Common myeloid progenitor, CD34-positive (primary cell): Measurements from ENCODE around the gene PLXNB2.

ENCODE experiments used
- CTCF ChIA-PET: fragments of 350-600 bp; sonication (Branson Sonifier 250); formaldehyde crosslinking; loops from one replicate; lab custom pipeline; 2021; ENCODE audit warnings: antibody characterized with exemption; lab: Charles Lee
- POLR2A ChIA-PET: fragments of 350-600 bp; sonication (Branson Sonifier 250); formaldehyde crosslinking; loops from one replicate; lab custom pipeline; 2021; ENCODE audit warnings: antibody characterized with exemption; lab: Charles Lee
- DNase-seq, 3 donors: peaks; one replicate each; pipeline versions ENCODE4 v3.0.0 to v3.0.0-alpha.2; 2013
- H3K27ac ChIP-seq, 2 experiments: 1 replicate in 1 of 2; 2 replicates in 1 of 2; pipeline ENCODE4 v1.7.0; 2013; ENCODE audit warnings: inconsistent platforms in 2 of 2, low read length in 2 of 2, mild to moderate bottlenecking in 2 of 2, low read depth in 1 of 2, moderate library complexity in 1 of 2; ENCODE audit not compliant: severe bottlenecking in 2 of 2, insufficient read depth in 1 of 2, poor library complexity in 1 of 2
- H3K27me3 ChIP-seq, 5 experiments: replicated peaks in 2 of 5; 1 replicate in 3 of 5; 2 replicates in 2 of 5; pipeline versions ENCODE4 v1.6.1 to v1.7.0; 2013; ENCODE audit warnings: low read length in 4 of 5, mild to moderate bottlenecking in 2 of 5, moderate library complexity in 2 of 5, inconsistent platforms in 1 of 5; ENCODE audit not compliant: insufficient read depth in 5 of 5, control insufficient read depth in 4 of 5
- H3K36me3 ChIP-seq, 4 experiments: 1 replicate in 2 of 4; 2 replicates in 2 of 4; pipeline versions ENCODE4 v1.6.1 to v1.7.0; 2013; ENCODE audit warnings: low read length in 3 of 4, control low read depth in 1 of 4, mild to moderate bottlenecking in 1 of 4; ENCODE audit not compliant: control insufficient read depth in 4 of 4, insufficient read depth in 4 of 4
- H3K4me1 ChIP-seq, 4 experiments: 1 replicate in 3 of 4; 2 replicates in 1 of 4; pipeline versions ENCODE4 v1.6.1 to v1.7.1; 2013; ENCODE audit warnings: low read length in 3 of 4, mild to moderate bottlenecking in 3 of 4, control low read depth in 1 of 4, inconsistent platforms in 1 of 4, moderate library complexity in 1 of 4; ENCODE audit not compliant: control insufficient read depth in 4 of 4, insufficient read depth in 4 of 4; ENCODE audit errors: control extremely low read depth in 1 of 4
- H3K4me3 ChIP-seq, 7 experiments: 1 replicate in 4 of 7; 2 replicates in 3 of 7; pipeline versions ENCODE4 v1.5.1 to v1.7.0; 2013; ENCODE audit warnings: mild to moderate bottlenecking in 7 of 7, low read length in 6 of 7, moderate library complexity in 6 of 7, inconsistent platforms in 2 of 7, low read depth in 2 of 7, control low read depth in 1 of 7; ENCODE audit not compliant: insufficient read depth in 4 of 7, control insufficient read depth in 1 of 7; ENCODE audit errors: extremely low read depth in 1 of 7
- H3K9me3 ChIP-seq, 5 experiments: 1 replicate in 4 of 5; 2 replicates in 1 of 5; pipeline versions ENCODE4 v1.6.1 to v1.7.1; 2013; ENCODE audit warnings: low read length in 4 of 5, mild to moderate bottlenecking in 2 of 5, inconsistent platforms in 1 of 5, low read depth in 1 of 5, moderate library complexity in 1 of 5; ENCODE audit not compliant: control insufficient read depth in 4 of 5, insufficient read depth in 2 of 5; ENCODE audit errors: control extremely low read depth in 1 of 5
- WGBS: methylation state at CpG from one replicate; pipeline ENCODE4 v1.1.5; 2013; ENCODE audit not compliant: insufficient coverage; 5-methylcytosine and 5-hydroxymethylcytosine counted together

Gene PLXNB2

DNA sequence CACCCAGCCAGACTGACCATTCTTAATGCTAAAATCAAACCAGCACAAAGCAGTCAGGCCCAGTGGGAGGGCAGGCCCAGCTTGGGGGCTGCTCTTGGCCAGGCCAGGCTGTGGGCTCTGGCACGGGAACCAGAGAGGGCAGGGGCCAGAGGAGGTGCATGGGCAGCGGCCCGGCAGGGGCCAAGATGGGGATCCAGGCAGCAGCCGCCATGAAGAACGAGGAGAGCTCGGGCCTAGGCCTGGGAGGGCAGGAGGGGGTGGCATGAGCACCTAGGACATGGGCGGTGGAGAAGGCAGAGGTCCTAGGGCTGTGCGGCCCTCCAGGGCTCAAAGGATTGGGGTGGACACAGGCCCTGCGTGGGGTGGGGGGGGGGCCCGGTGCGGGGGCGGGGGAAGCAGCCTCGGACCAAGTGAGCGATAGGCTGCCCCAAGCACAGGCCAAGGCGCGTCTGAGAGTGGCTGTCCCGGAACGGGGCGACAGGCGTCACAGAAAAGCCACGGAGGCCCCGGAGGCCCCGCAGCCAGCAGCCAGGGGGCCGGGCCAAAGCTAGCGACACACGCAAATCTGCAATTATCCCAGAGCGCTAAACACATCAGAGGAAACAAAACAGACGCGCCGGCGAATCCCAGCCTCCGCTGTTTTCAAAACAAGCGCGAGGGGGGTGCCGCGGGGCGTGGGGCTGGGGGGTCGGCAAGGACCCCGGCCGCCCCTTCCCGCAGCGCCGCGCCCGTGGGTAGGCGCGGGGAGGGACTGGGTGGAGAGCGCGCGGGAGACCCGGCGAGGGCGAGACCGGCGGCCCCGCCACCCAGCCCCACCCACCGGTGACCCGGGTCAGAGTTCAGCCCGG lies 8.3 kb downstream of the PLXNB2 start:
- POLR2A ChIA-PET = interaction anchor here (0.6 to 0.7 kb wide), 3 partner anchors 8 to 464 kb away, joined by 3 read pairs; partner anchors contain the start of gene PLXNB2
- CTCF ChIA-PET = interaction anchor here (0.6 to 2.5 kb wide), 10 partner anchors 11 to 52 kb away, joined by 3 to 9 read pairs (median 4); partner anchors contain the start of gene DENND6B
- DNase-seq = peak in 2 of 3 donors; percentile 56 to 66
- no peaks in the 10 kb centered on the region for H3K27me3 ChIP-seq
- peaks cover 0 to 6% (median 0%) of the 10 kb centered on the region in 4 experiments for H3K36me3 ChIP-seq
- no peak overlapping the region for H3K27ac ChIP-seq
- 20% methylated on average over 30 of the region's 59 CpGs for WGBS
- H3K4me1 ChIP-seq = peaks cover 0 to 71% (median 63%) of the 10 kb centered on the region in 4 experiments
- peak overlapping the region in 4 of 7 experiments; percentile 28 to 64 (median 54) for H3K4me3 ChIP-seq
- no peaks in the 10 kb centered on the region for H3K9me3 ChIP-seq

- no peaks in the 10 kb centered on the region for H3K9me3 ChIP-seq
- H3K4me1 ChIP-seq = peaks cover 0 to 70% (median 63%) of the 10 kb centered on the region in 4 experiments
- H3K4me3 ChIP-seq = no peak overlapping the region
- CTCF ChIA-PET = interaction anchor here (1.0 to 2.5 kb wide), 5 partner anchors 8 to 28 kb away, joined by 3 to 9 read pairs (median 3); partner anchors contain the start of gene DENND6B
- no peak for DNase-seq
- H3K36me3 ChIP-seq = peaks cover 0 to 6% (median 0%) of the 10 kb centered on the region in 4 experiments
- H3K27me3 ChIP-seq = no peaks in the 10 kb centered on the region
- 100% methylated on average over 3 of the region's 4 CpGs for WGBS
- POLR2A ChIA-PET = interaction anchor here (0.6 to 0.7 kb wide), 2 partner anchors 9 to 342 kb away, joined by 3 read pairs; partner anchors contain the start of gene PLXNB2
- no peak overlapping the region for H3K27ac ChIP-seq
These were observed 9.2 kb downstream of the PLXNB2 start for GRCh38 chr22:50298266-50298637.

- H3K27me3 ChIP-seq = no peaks in the 10 kb centered on the region
- peaks cover 0 to 6% (median 0%) of the 10 kb centered on the region in 4 experiments for H3K36me3 ChIP-seq
- no peak overlapping the region for H3K4me3 ChIP-seq
- 99% methylated on average over 16 of the region's 20 CpGs for WGBS
- ChIA-PET POLR2A (interaction anchor here (0.6 kb wide), 1 partner anchor 342 kb away, joined by 3 read pairs; no protein-coding TSS in a partner anchor), CTCF (interaction anchor here (1.3 to 3.9 kb wide), 6 partner anchors 9 to 44 kb away, joined by 3 to 17 read pairs (median 7); partner anchors contain the start of gene DENND6B)
- no peak overlapping the region for H3K27ac ChIP-seq
- peaks cover 0 to 68% (median 63%) of the 10 kb centered on the region in 4 experiments for H3K4me1 ChIP-seq
- no peak for DNase-seq
- no peaks in the 10 kb centered on the region for H3K9me3 ChIP-seq
These were observed 9.8 kb downstream of the PLXNB2 start for GRCh38 chr22:50297510-50298265.

GRCh38 chr22:50296658-50297490 lies 10.6 kb downstream of the PLXNB2 start:
- CTCF ChIA-PET = interaction anchor here (0.6 to 3.9 kb wide), 4 partner anchors 10 to 45 kb away, joined by 4 to 17 read pairs (median 7); no protein-coding TSS in a partner anchor
- no peak overlapping the region for H3K27ac ChIP-seq
- WGBS = 96% methylated on average over 25 of the region's 29 CpGs
- peaks cover 0 to 67% (median 63%) of the 10 kb centered on the region in 4 experiments for H3K4me1 ChIP-seq
- H3K4me3 ChIP-seq = no peak overlapping the region
- no peak for DNase-seq
- no peaks in the 10 kb centered on the region for H3K9me3 ChIP-seq
- POLR2A ChIA-PET = no interaction called here
- H3K27me3 ChIP-seq = no peaks in the 10 kb centered on the region
- peaks cover 0 to 6% (median 0%) of the 10 kb centered on the region in 4 experiments for H3K36me3 ChIP-seq

GRCh38 chr22:50294319-50294656 lies 13.2 kb downstream of the PLXNB2 start:
- WGBS = 34% methylated on average over 5 of the region's 5 CpGs
- H3K4me1 ChIP-seq = peaks cover 0 to 59% (median 56%) of the 10 kb centered on the region in 4 experiments
- H3K36me3 ChIP-seq = peaks cover 0 to 20% (median 12%) of the 10 kb centered on the region in 4 experiments
- ChIA-PET POLR2A (interaction anchor here (0.7 to 3.4 kb wide), 6 partner anchors 8 to 33 kb away, joined by 4 to 24 read pairs (median 5); partner anchors contain the start of genes DENND6B and PLXNB2), CTCF (interaction anchor here (0.7 to 3.9 kb wide), 15 partner anchors 10 to 47 kb away, joined by 3 to 37 read pairs (median 8); partner anchors contain the start of gene DENND6B)
- H3K27ac ChIP-seq = peak overlapping the region in 1 of 2 experiments; percentile 36
- no peaks in the 10 kb centered on the region for H3K9me3 ChIP-seq
- peak overlapping the region in 5 of 7 experiments; percentile 19 to 70 (median 66) for H3K4me3 ChIP-seq
- no peak for DNase-seq
- no peaks in the 10 kb centered on the region for H3K27me3 ChIP-seq
